Measurements from ENCODE around the gene RPP14.

Gene RPP14

GRCh38 chr3:58356054-58356453 is 50.0 kb downstream of the RPP14 start:
- DNase-seq (ENCODE audit: low read depth in 2 of 2): no peak

GRCh38 chr3:58357402-58357801 is 51.4 kb downstream of the RPP14 start:
- DNase-seq (ENCODE audit: low read depth in 2 of 2): no peak

GRCh38 chr3:58358092-58358491 is 52.0 kb downstream of the RPP14 start:
- no peak for DNase-seq (ENCODE audit: low read depth in 2 of 2)

- DNase-seq (ENCODE audit: low read depth in 2 of 2): no peak
Observed at GRCh38 chr3:58358808-58359207, 52.8 kb downstream of the RPP14 start.

GRCh38 chr3:58359621-58360020 is 53.6 kb downstream of the RPP14 start:
- no peak for DNase-seq (ENCODE audit: low read depth in 2 of 2)

- no peak for DNase-seq (ENCODE audit: low read depth in 2 of 2)
Observed at GRCh38 chr3:58361866-58362265, 55.8 kb downstream of the RPP14 start.

GRCh38 chr3:58366699-58367098 is 60.7 kb downstream of the RPP14 start:
- DNase-seq (ENCODE audit: low read depth in 2 of 2): no peak

GRCh38 chr3:58369038-58369437 is 63.0 kb downstream of the RPP14 start:
- DNase-seq (ENCODE audit: low read depth in 2 of 2): no peak
